VCaP (cell line): Measurements from ENCODE around the gene SLC43A1.

Experiments
- H3K27ac ChIP-seq: fragments of 450-650 bp; 2 replicates; pipeline ENCODE4 v1.5.1; 2017
- CTCF ChIP-seq: fragments of 450-650 bp; conservative IDR thresholded peaks from 2 replicates; pipeline ENCODE4 v1.5.1; 2017; ENCODE audit warnings: mild to moderate bottlenecking, moderate library complexity

SLC43A1 gene

GRCh38 chr11:57502376-57502775 lies 13.1 kb downstream of the SLC43A1 start:
- H3K27ac ChIP-seq: peak overlapping the region; percentile 82

GRCh38 chr11:57501953-57502352 lies 13.5 kb downstream of the SLC43A1 start:
- H3K27ac ChIP-seq: peak overlapping the region; percentile 82
- TF ChIP-seq CTCF: no peak

More at GRCh38 chr11:57502376-57502775, 13.1 kb downstream of the SLC43A1 start:
- TF ChIP-seq CTCF: no peak

GRCh38 chr11:57500926-57501325 lies 14.6 kb downstream of the SLC43A1 start:
- H3K27ac ChIP-seq: peak overlapping the region; percentile 82
- no peak for TF ChIP-seq CTCF

GRCh38 chr11:57500515-57500914 lies 15.0 kb downstream of the SLC43A1 start:
- peak overlapping the region; percentile 82 for H3K27ac ChIP-seq

GRCh38 chr11:57499983-57500461 lies 15.5 kb downstream of the SLC43A1 start:
- TF ChIP-seq CTCF: no peak
- H3K27ac ChIP-seq: peak overlapping the region; percentile 82

More at GRCh38 chr11:57500515-57500914, 15.0 kb downstream of the SLC43A1 start:
- TF ChIP-seq CTCF: no peak

- H3K27ac ChIP-seq: peak overlapping the region; percentile 82
These were observed 16.0 kb downstream of the SLC43A1 start for GRCh38 chr11:57499413-57499982.

GRCh38 chr11:57498540-57498939 lies 17.0 kb downstream of the SLC43A1 start:
- peak overlapping the region; percentile 82 for H3K27ac ChIP-seq
- TF ChIP-seq CTCF: no peak

More at GRCh38 chr11:57499413-57499982, 16.0 kb downstream of the SLC43A1 start:
- no peak for TF ChIP-seq CTCF
